Mammary epithelial cell (primary cell): Measurements from ENCODE around the gene VWA8.

Experiments used
- CTCF ChIP-seq, 2 donors: IDR thresholded peaks in 1 of 2; conservative IDR thresholded peaks in 1 of 2; 2 replicates each; pipeline ENCODE4 v1.5.1; 2011 to 2012; ENCODE audit warnings: inconsistent platforms in 2 of 2, low read length in 2 of 2, mild to moderate bottlenecking in 2 of 2, control low read depth in 1 of 2, low read depth in 1 of 2; ENCODE audit not compliant: insufficient read depth in 1 of 2; ENCODE audit errors: extremely low read depth in 1 of 2
- EZH2 ChIP-seq: IDR thresholded peaks from 2 replicates; pipeline ENCODE4 v1.6.1; 2012; ENCODE audit warnings: low read length, inconsistent platforms, borderline replicate concordance

GRCh38 chr13:42009057-42009456 is 48.1 kb upstream of the VWA8 start:
- no peak for TF ChIP-seq CTCF (conservative IDR thresholded peaks at IDR 0.05 in 1 of 2, IDR thresholded peaks at IDR 0.05 in 1 of 2; ENCODE audit: extremely low read depth in 1 of 2, insufficient read depth in 1 of 2, low read depth in 1 of 2, low read length in 2 of 2)
- TF ChIP-seq EZH2: no peak
